SU-DHL-6 (cell line): ENCODE data around the gene SCML1.

Experiments
- H2AFZ ChIP-seq: fragments of 200-600 bp; sonication (generic); 2 replicates; pipeline ENCODE4 v1.6.1; 2014; ENCODE audit warnings: low read depth, mild to moderate bottlenecking, moderate library complexity, mixed read lengths, antibody characterized with exemption, low read length; ENCODE audit not compliant: severe bottlenecking
- H3F3A ChIP-seq: fragments of 200-600 bp; shearing (Covaris generic); 2 replicates; pipeline ENCODE4 v1.6.0; 2016; ENCODE audit warnings: antibody characterized with exemption, mild to moderate bottlenecking; ENCODE audit not compliant: insufficient read depth
- H3K27ac ChIP-seq: fragments of 200-600 bp; sonication (generic); 2 replicates; pipeline ENCODE4 v1.5.1; 2016; ENCODE audit warnings: low read depth, mild to moderate bottlenecking, low read length, moderate library complexity, mixed read lengths
- H3K27me3 ChIP-seq: fragments of 200-600 bp; sonication (generic), shearing (Covaris generic); 2 replicates; pipeline ENCODE4 v1.6.0; 2014; ENCODE audit warnings: mild to moderate bottlenecking, low read length
- H3K36me3 ChIP-seq: fragments of 200-600 bp; sonication (generic); 2 replicates; pipeline ENCODE4 v1.6.1; 2014; ENCODE audit warnings: mild to moderate bottlenecking, low read length, mixed read lengths
- H3K4me2 ChIP-seq: fragments of 300-600, 200-600 bp; shearing (Covaris generic), sonication (generic); 2 replicates; pipeline ENCODE4 v1.6.0; 2014; ENCODE audit warnings: low read length, low read depth, mild to moderate bottlenecking; ENCODE audit not compliant: poor library complexity, severe bottlenecking
- H3K4me3 ChIP-seq: fragments of 200-600 bp; sonication (generic); 2 replicates; pipeline ENCODE4 v1.5.1; 2014; ENCODE audit warnings: antibody characterized with exemption, low read length, mild to moderate bottlenecking, mixed read lengths; ENCODE audit not compliant: insufficient read depth, poor library complexity, severe bottlenecking
- H3K79me2 ChIP-seq: fragments of 200-600 bp; sonication (generic); 2 replicates; pipeline ENCODE4 v1.6.1; 2014; ENCODE audit warnings: mild to moderate bottlenecking, low read length, moderate library complexity; ENCODE audit not compliant: insufficient read depth
- H3K9ac ChIP-seq: fragments of 200-600 bp; sonication (generic); 2 replicates; pipeline ENCODE4 v1.7.0; 2014; ENCODE audit warnings: mild to moderate bottlenecking, low read length
- H3K9me2 ChIP-seq: fragments of 200-600 bp; sonication (generic); replicated peaks from 2 replicates; pipeline ENCODE4 v1.6.1; 2014; ENCODE audit warnings: low read length; ENCODE audit not compliant: insufficient read depth
- H3K9me3 ChIP-seq: fragments of 200-600 bp; sonication (generic); 2 replicates; pipeline ENCODE4 v1.6.1; 2014; ENCODE audit warnings: low read length, mixed read lengths; ENCODE audit not compliant: insufficient read depth
- H4K20me1 ChIP-seq: fragments of 200-600 bp; sonication (generic); 2 replicates; pipeline ENCODE4 v1.6.1; 2014; ENCODE audit warnings: low read depth, mild to moderate bottlenecking, antibody characterized with exemption, low read length, moderate library complexity, mixed read lengths
- CTCF ChIP-seq: fragments of 200-600 bp; sonication (generic); IDR thresholded peaks from one replicate; pipeline ENCODE4 v1.5.1; 2017; ENCODE audit warnings: antibody characterized with exemption, mild to moderate bottlenecking, low read length, moderate library complexity; ENCODE audit not compliant: insufficient read depth, poor library complexity, severe bottlenecking
- EZH2phosphoT487 ChIP-seq: fragments of 200-600 bp; sonication (generic), shearing (Covaris generic); conservative IDR thresholded peaks from 2 replicates; pipeline ENCODE4 v1.6.1; 2018; ENCODE audit warnings: mild to moderate bottlenecking, antibody characterized with exemption, low read length, moderate library complexity, mixed read lengths

SCML1 gene

GRCh38 chrX:17707731-17708130 lies 29.6 kb upstream of the SCML1 start:
- Histone ChIP-seq H3K4me3 (no peak overlapping the region), H4K20me1 (no peaks in the 10 kb centered on the region), H3K9me2 (no peaks in the 10 kb centered on the region), H3K4me2 (no peak overlapping the region), H3K36me3 (no peaks in the 10 kb centered on the region), H3K27me3 (no peaks in the 10 kb centered on the region), H2AFZ (no peak overlapping the region), H3F3A (no peaks in the 10 kb centered on the region), H3K9ac (no peak overlapping the region), H3K9me3 (no peaks in the 10 kb centered on the region), H3K27ac (no peak overlapping the region), H3K79me2 (no peaks in the 10 kb centered on the region)
- TF ChIP-seq EZH2phosphoT487: no peak
- TF ChIP-seq CTCF: no peak

GRCh38 chrX:17710871-17711301 lies 26.4 kb upstream of the SCML1 start:
- H3K4me2 ChIP-seq: no peak overlapping the region
- H3K9me2 ChIP-seq: no peaks in the 10 kb centered on the region
- H3K36me3 ChIP-seq: no peaks in the 10 kb centered on the region
- H3K4me3 ChIP-seq: no peak overlapping the region
- H3K79me2 ChIP-seq: no peaks in the 10 kb centered on the region
- TF ChIP-seq EZH2phosphoT487 (no peak), CTCF (no peak)
- no peaks in the 10 kb centered on the region for H4K20me1 ChIP-seq
- no peaks in the 10 kb centered on the region for H3K9me3 ChIP-seq
- no peak overlapping the region for H2AFZ ChIP-seq
- no peak overlapping the region for H3K9ac ChIP-seq
- no peaks in the 10 kb centered on the region for H3F3A ChIP-seq
- H3K27ac ChIP-seq: no peak overlapping the region
- no peaks in the 10 kb centered on the region for H3K27me3 ChIP-seq

GRCh38 chrX:17713288-17713687 lies 24.0 kb upstream of the SCML1 start:
- no peaks in the 10 kb centered on the region for H3F3A ChIP-seq
- H3K4me3 ChIP-seq: no peak overlapping the region
- no peak overlapping the region for H3K27ac ChIP-seq
- H3K4me2 ChIP-seq: no peak overlapping the region
- H3K9me2 ChIP-seq: no peaks in the 10 kb centered on the region
- no peaks in the 10 kb centered on the region for H3K27me3 ChIP-seq
- no peak overlapping the region for H3K9ac ChIP-seq
- no peaks in the 10 kb centered on the region for H3K9me3 ChIP-seq
- H2AFZ ChIP-seq: no peak overlapping the region
- TF ChIP-seq EZH2phosphoT487 (no peak), CTCF (no peak)
- no peaks in the 10 kb centered on the region for H3K36me3 ChIP-seq
- H4K20me1 ChIP-seq: no peaks in the 10 kb centered on the region
- no peaks in the 10 kb centered on the region for H3K79me2 ChIP-seq
